Measurements from ENCODE around the gene CTDSPL. TPM values are rescaled to one million over a fixed set of nuclear protein-coding genes. Genes with fewer than 3 reads are reported as not detected.

The CTDSPL gene
- total and polyA plus RNA-seq, 10 of the 15 experiments (the other 5 are each of a cell fraction or from before 2014, with no cell fraction given): 0.05 to 0.51 (median 0.18) TPM; not detected in 6

GRCh38 chr3:37941608-37942508, 80.2 kb downstream of the CTDSPL start:
- no peak for TF ChIP-seq ETV6 (conservative IDR thresholded peaks at IDR 0.05 in 1 of 2, IDR thresholded peaks at IDR 0.05 in 1 of 2; ENCODE audit: borderline replicate concordance in 1 of 2, low read depth in 1 of 2)
- no peak for TF ChIP-seq EED (IDR thresholded peaks at IDR 0.05; ENCODE audit: low read depth)
- no peak for TF ChIP-seq MTA2 (IDR thresholded peaks at IDR 0.05; ENCODE audit: low read depth)
- TF ChIP-seq ZNF24 (IDR thresholded peaks at IDR 0.05): no peak
- TF ChIP-seq TCF7 (IDR thresholded peaks at IDR 0.05; ENCODE audit: borderline replicate concordance): no peak
- no peak for TF ChIP-seq HDAC6 (IDR thresholded peaks at IDR 0.05; ENCODE audit: unreplicated experiment)
- TF ChIP-seq MEF2B (IDR thresholded peaks at IDR 0.05; ENCODE audit: partially characterized antibody, poor library complexity, severe bottlenecking): no peak
- TF ChIP-seq FOXK2 (IDR thresholded peaks at IDR 0.05): no peak
- TF ChIP-seq SKIL (IDR thresholded peaks at IDR 0.05; ENCODE audit: low read depth, poor library complexity, severe bottlenecking): no peak
- no peak for TF ChIP-seq MLLT1 (IDR thresholded peaks at IDR 0.05)
- no peak for TF ChIP-seq SIN3A (IDR thresholded peaks at IDR 0.05; ENCODE audit: low read depth, low read length)
- TF ChIP-seq NR2C1 (IDR thresholded peaks at IDR 0.05): no peak
- no peak overlapping the region for H3K4me2 ChIP-seq (ENCODE audit: control insufficient read depth, insufficient read depth)
- H3K27ac ChIP-seq (ENCODE audit: control insufficient read depth, insufficient read depth): no peak overlapping the region
- BruUV-seq (replicated peaks): no TSS peak
- ATAC-seq (no peak), DNase-seq (ENCODE audit: low read depth, low spot score) (no peak), FAIRE-seq (no peak)
- no peak overlapping the region for H3K9ac ChIP-seq (ENCODE audit: control insufficient read depth, insufficient read depth, low read length)
- H4K20me1 ChIP-seq (ENCODE audit: control insufficient read depth, insufficient read depth): no peaks in the 10 kb centered on the region
- ChIA-PET SMC1A (ENCODE audit: uncharacterized antibody, unreplicated experiment) (interaction anchor here (1.0 kb wide), 1 partner anchor 100 kb away, joined by 3 read pairs; no protein-coding TSS in a partner anchor), CTCF (interaction anchor here (0.9 kb wide), 1 partner anchor 32 kb away, joined by 3 read pairs; no protein-coding TSS in a partner anchor), POLR2A (no interaction called here), RAD21 (ENCODE audit: unreplicated experiment) (no interaction called here)
- H3K36me3 ChIP-seq (ENCODE audit: control insufficient read depth in 2 of 2, insufficient read depth in 2 of 2, low read length in 1 of 2): no peaks in the 10 kb centered on the region
- no peak overlapping the region for H2AFZ ChIP-seq (ENCODE audit: control insufficient read depth, low read depth, low read length)
- H3K4me3 ChIP-seq: no peak overlapping the region
- intact Hi-C loops (cut with micrococcal nuclease; ENCODE audit: unreplicated experiment): no loop called here
- no peaks in the 10 kb centered on the region for H3K9me3 ChIP-seq (replicated peaks; ENCODE audit: control insufficient read depth, insufficient read depth, low read length)
- in situ Hi-C loops (cut with MboI): no loop called here
- no peaks in the 10 kb centered on the region for H3K79me2 ChIP-seq (ENCODE audit: control insufficient read depth, insufficient read depth, low read length)
- H3K4me1 ChIP-seq (ENCODE audit: control insufficient read depth, insufficient read depth, low read length): no peaks in the 10 kb centered on the region
- H3K27me3 ChIP-seq (replicated peaks in 1 of 2; ENCODE audit: control insufficient read depth in 2 of 2, insufficient read depth in 2 of 2, low read length in 1 of 2): peaks cover 0 to 2% of the 10 kb centered on the region in 2 experiments; a peak in 1 of 4 replicates
- 61% methylated on average over 12 of the region's 12 CpGs for WGBS (ENCODE audit: insufficient coverage, insufficient replicate concordance, low lambda C conversion rate, missing lambda C conversion rate)

Measured in GM12878 (cell line).